H1 (cell line): Measurements from ENCODE around the gene P2RX1. TPM values are rescaled to one million over a fixed set of nuclear protein-coding genes. Genes with fewer than 3 reads are reported as not detected.

Source experiments
- CBX5 ChIP-seq: fragments of 300-800, 300-1000 bp; sonication (generic); IDR thresholded peaks from 2 replicates; pipeline ENCODE4 v1.7.1; 2016; ENCODE audit warnings: antibody characterized with exemption, low read length, low read depth
- CHD2 ChIP-seq: IDR thresholded peaks from 2 replicates; pipeline ENCODE4 v1.6.1; 2012; ENCODE audit warnings: low read length, improper control_type of control experiment
- E2F6 ChIP-seq: IDR thresholded peaks from 2 replicates; pipeline ENCODE4 v1.6.1; 2012; ENCODE audit warnings: inconsistent platforms
- KDM1A ChIP-seq: fragments of 200-600, 300-600 bp; sonication (generic); IDR thresholded peaks from 2 replicates; pipeline ENCODE4 v1.7.1; 2016; ENCODE audit warnings: mild to moderate bottlenecking, low read length, borderline replicate concordance
- KDM4A ChIP-seq: IDR thresholded peaks from one replicate; pipeline ENCODE4 v1.7.1; 2012; ENCODE audit warnings: low read depth, mild to moderate bottlenecking, moderate library complexity, low read length, inconsistent platforms; ENCODE audit not compliant: severe bottlenecking
- YY1 ChIP-seq: IDR thresholded peaks from 2 replicates; pipeline ENCODE4 v1.6.1; 2011; ENCODE audit warnings: low read depth, mild to moderate bottlenecking, low read length
- polyA plus RNA-seq, 7 experiments: library from polyadenylated mRNA; depleted of rRNA in 3 of 7; stranded (reverse) in 5 of 7; unstranded in 2 of 7; fragments of >200 nt in 5 of 7; fragments of 200-250 nt in 2 of 7; gene quantifications; 1 replicate in 5 of 7; 2 replicates in 1 of 7; 4 replicates in 1 of 7; pipeline versions ENCODE4 v1.2.1 to v1.2.3, GENCODE V29; 2011 to 2013; ENCODE audit warnings: missing spikeins in 2 of 7, mixed read lengths in 2 of 7
- total RNA-seq: library from RNA; stranded (reverse); fragmentation: NEBNext Ultra II Directional; extraction: Animal tissue kit (Norgen Biotek cat#: 25700); gene quantifications from 2 replicates; pipeline ENCODE4 v1.2.1, GENCODE V29; 2021
- TF ChIP-seq, protein P1 (sequence below), 3 experiments: IDR thresholded peaks; 1 replicate in 2 of 3; 2 replicates in 1 of 3; pipeline versions ENCODE4 v1.5.1 to v1.6.1; 2011; ENCODE audit warnings: low read length in 3 of 3, mild to moderate bottlenecking in 3 of 3, inconsistent platforms in 2 of 3, low read depth in 1 of 3, moderate library complexity in 1 of 3; ENCODE audit not compliant: insufficient read depth in 1 of 3; ENCODE audit errors: control extremely low read depth in 1 of 3

Gene P2RX1
- total and polyA plus RNA-seq, 2 of the 8 experiments (the other 6 are each of a cell fraction or from before 2014, with no cell fraction given) = 0.45 to 1.1 TPM

DNA sequence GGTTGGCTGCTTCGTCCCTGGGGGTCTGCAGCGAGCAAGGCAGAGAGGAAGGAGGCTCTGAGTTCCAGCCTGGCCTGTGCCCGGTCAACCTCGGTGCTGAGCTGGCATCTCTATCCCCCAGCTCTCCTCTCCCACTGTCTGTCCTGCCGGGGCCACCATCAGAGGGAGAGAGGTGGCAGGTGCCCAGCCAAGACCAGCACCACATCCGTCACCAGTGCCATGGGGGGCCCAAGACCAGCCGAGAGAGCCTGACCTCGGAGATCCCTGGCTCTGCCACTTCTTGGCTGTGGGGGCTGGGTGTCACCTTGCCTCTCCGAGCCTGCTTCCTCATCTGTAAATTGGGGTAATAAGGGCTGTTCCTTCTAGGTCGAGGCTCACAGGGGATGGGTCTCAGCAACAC is 560 bp upstream of the P2RX1 start (continued):
- TF ChIP-seq, protein P1, sequence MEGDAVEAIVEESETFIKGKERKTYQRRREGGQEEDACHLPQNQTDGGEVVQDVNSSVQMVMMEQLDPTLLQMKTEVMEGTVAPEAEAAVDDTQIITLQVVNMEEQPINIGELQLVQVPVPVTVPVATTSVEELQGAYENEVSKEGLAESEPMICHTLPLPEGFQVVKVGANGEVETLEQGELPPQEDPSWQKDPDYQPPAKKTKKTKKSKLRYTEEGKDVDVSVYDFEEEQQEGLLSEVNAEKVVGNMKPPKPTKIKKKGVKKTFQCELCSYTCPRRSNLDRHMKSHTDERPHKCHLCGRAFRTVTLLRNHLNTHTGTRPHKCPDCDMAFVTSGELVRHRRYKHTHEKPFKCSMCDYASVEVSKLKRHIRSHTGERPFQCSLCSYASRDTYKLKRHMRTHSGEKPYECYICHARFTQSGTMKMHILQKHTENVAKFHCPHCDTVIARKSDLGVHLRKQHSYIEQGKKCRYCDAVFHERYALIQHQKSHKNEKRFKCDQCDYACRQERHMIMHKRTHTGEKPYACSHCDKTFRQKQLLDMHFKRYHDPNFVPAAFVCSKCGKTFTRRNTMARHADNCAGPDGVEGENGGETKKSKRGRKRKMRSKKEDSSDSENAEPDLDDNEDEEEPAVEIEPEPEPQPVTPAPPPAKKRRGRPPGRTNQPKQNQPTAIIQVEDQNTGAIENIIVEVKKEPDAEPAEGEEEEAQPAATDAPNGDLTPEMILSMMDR (IDR thresholded peaks at IDR 0.05; ENCODE audit: control extremely low read depth in 1 of 3, insufficient read depth in 1 of 3, low read depth in 1 of 3, low read length in 3 of 3) = no peak
- TF ChIP-seq KDM1A (no peak), CBX5 (no peak), YY1 (no peak), E2F6 (no peak), KDM4A (no peak), CHD2 (no peak)
